ENCODE results near the gene FAM181B. TPM values are rescaled to one million over a fixed set of nuclear protein-coding genes. Genes with fewer than 3 reads are reported as not detected.

The FAM181B gene
- total and polyA plus RNA-seq, 2 of the 13 experiments (the other 11 are each of a cell fraction or from before 2014, with no cell fraction given) = not detected

GRCh38 chr11:82765466-82766034 lies 31.9 kb upstream of the FAM181B start (continued):
- TF ChIP-seq TOE1 (CRISPR knock-in tag; IDR thresholded peaks at IDR 0.05) = no peak

GRCh38 chr11:82763167-82763566 lies 29.5 kb upstream of the FAM181B start:
- Histone ChIP-seq H3K4me2 (ENCODE audit: low read depth, low read length) (no peak overlapping the region), H3K9me3 (ENCODE audit: low read length) (no peaks in the 10 kb centered on the region), H3K27me3 (ENCODE audit: control insufficient read depth in 1 of 2, insufficient read depth in 2 of 2, low read length in 2 of 2) (0 out of 5 replicates have a peak, but pooled peaks cover 0 to 2% of the 10 kb centered on the region in 2 experiments), H3K4me3 (replicated peaks in 1 of 3; ENCODE audit: insufficient read depth in 1 of 3, low read depth in 2 of 3, low read length in 3 of 3) (no peak overlapping the region), H3K79me2 (ENCODE audit: insufficient read depth, low read length) (no peaks in the 10 kb centered on the region), H3K36me3 (replicated peaks in 1 of 2; ENCODE audit: control insufficient read depth in 1 of 2, insufficient read depth in 2 of 2, low read length in 2 of 2) (no peaks in the 10 kb centered on the region), H3K27ac (ENCODE audit: extremely low read length, insufficient read depth, low read length) (no peak overlapping the region), H4K20me1 (ENCODE audit: insufficient read depth, low read length) (no peaks in the 10 kb centered on the region), H2AFZ (ENCODE audit: low read length) (no peak overlapping the region), H3K9ac (ENCODE audit: insufficient read depth, low read depth, low read length) (no peak overlapping the region), H3K4me1 (ENCODE audit: insufficient read depth, low read length) (no peaks in the 10 kb centered on the region)
- CTCF ChIA-PET (ENCODE audit: low intra/inter-chr PET ratio, low total read pairs) = no interaction called here
- ATAC-seq = no peak
- POLR2A ChIA-PET = no interaction called here
- no TSS peak for BruUV-seq (replicated peaks)
- intact Hi-C loops (cut with micrococcal nuclease; ENCODE audit: unreplicated experiment) = no loop called here
- in situ Hi-C loops (cut with HindIII; ENCODE audit: extremely low pct_ligation_motif_present, low pct_unique_long_range_greater_than_20kb) = no loop called here
- no peak for DNase-seq (ENCODE audit: low spot score)
- 6% methylated on average over 1 of the region's 1 CpG for whole genome bisulfite sequencing (ENCODE audit: low lambda C conversion rate)
- TF ChIP-seq ZNF18 (CRISPR knock-in tag; IDR thresholded peaks at IDR 0.05; ENCODE audit: insufficient replicate concordance) = no peak
- 0 out of 2 replicates have a peak, but pooled peaks have one; percentile 25 for TF ChIP-seq ATF7 (IDR thresholded peaks at IDR 0.05)
- TF ChIP-seq ATF7 (CRISPR knock-in tag; IDR thresholded peaks at IDR 0.05) = no peak
- FAIRE-seq = no peak

GRCh38 chr11:82759649-82760048 lies 26.0 kb upstream of the FAM181B start:
- intact Hi-C loops (cut with micrococcal nuclease; ENCODE audit: unreplicated experiment) = no loop called here
- no peak for TF ChIP-seq CREM (IDR thresholded peaks at IDR 0.05)
- TF ChIP-seq CREM (CRISPR knock-in tag; IDR thresholded peaks at IDR 0.05) = no peak
- no peak for TF ChIP-seq ZNF317 (CRISPR knock-in tag; IDR thresholded peaks at IDR 0.05)
- TF ChIP-seq IRF1 (CRISPR knock-in tag; IDR thresholded peaks at IDR 0.05; ENCODE audit: low read depth) = no peak
- no peak for TF ChIP-seq ZNF556 (CRISPR knock-in tag; IDR thresholded peaks at IDR 0.05; ENCODE audit: borderline replicate concordance)
- TF ChIP-seq EZH2 (conservative IDR thresholded peaks at IDR 0.05; ENCODE audit: low read depth, low read length) = no peak
- TF ChIP-seq PRDM4 (CRISPR knock-in tag; IDR thresholded peaks at IDR 0.05; ENCODE audit: borderline replicate concordance) = no peak
- in situ Hi-C loops (cut with HindIII; ENCODE audit: extremely low pct_ligation_motif_present, low pct_unique_long_range_greater_than_20kb) = no loop called here
- DNase-seq (ENCODE audit: low spot score) = no peak
- ChIA-PET CTCF (ENCODE audit: low intra/inter-chr PET ratio, low total read pairs) (no interaction called here), POLR2A (no interaction called here)
- H3K4me3 ChIP-seq (replicated peaks in 1 of 3; ENCODE audit: insufficient read depth in 1 of 3, low read depth in 2 of 3, low read length in 3 of 3) = no peak overlapping the region
- H3K4me2 ChIP-seq (ENCODE audit: low read depth, low read length) = no peak overlapping the region
- H3K27me3 ChIP-seq (ENCODE audit: control insufficient read depth in 1 of 2, insufficient read depth in 2 of 2, low read length in 2 of 2) = peaks cover 0 to 2% of the 10 kb centered on the region in 2 experiments; a peak in 2 of 5 replicates
- no peak overlapping the region for H3K27ac ChIP-seq (ENCODE audit: extremely low read length, insufficient read depth, low read length)
- no TSS peak for BruUV-seq (replicated peaks)
- no peak overlapping the region for H3K9ac ChIP-seq (ENCODE audit: insufficient read depth, low read depth, low read length)
- H4K20me1 ChIP-seq (ENCODE audit: insufficient read depth, low read length) = no peaks in the 10 kb centered on the region
- H3K4me1 ChIP-seq (ENCODE audit: insufficient read depth, low read length) = no peaks in the 10 kb centered on the region
- H2AFZ ChIP-seq (ENCODE audit: low read length) = no peak overlapping the region
- no peaks in the 10 kb centered on the region for H3K79me2 ChIP-seq (ENCODE audit: insufficient read depth, low read length)
- ATAC-seq = no peak
- FAIRE-seq = no peak
- no peaks in the 10 kb centered on the region for H3K9me3 ChIP-seq (ENCODE audit: low read length)
- no peaks in the 10 kb centered on the region for H3K36me3 ChIP-seq (replicated peaks in 1 of 2; ENCODE audit: control insufficient read depth in 1 of 2, insufficient read depth in 2 of 2, low read length in 2 of 2)
- WGBS (ENCODE audit: low lambda C conversion rate) = 30% methylated on average over 3 of the region's 3 CpGs

All from HepG2 (cell line).